Tibial nerve (tissue), 3 donors: ENCODE data around the gene PADI3.

Experiments used
- EP300 ChIP-seq, 2 donors: sonication (generic); formaldehyde crosslinking; IDR thresholded peaks; one replicate each; pipeline ENCODE4 v1.6.1; 2017; ENCODE audit warnings: antibody characterized with exemption in 2 of 2, mild to moderate bottlenecking in 1 of 2
- POLR2A ChIP-seq, 2 donors: fragments of 450-650 bp; IDR thresholded peaks; one replicate each; pipeline ENCODE4 v1.6.1; 2017; ENCODE audit warnings: antibody characterized with exemption in 2 of 2, mild to moderate bottlenecking in 2 of 2, moderate library complexity in 2 of 2

DNA sequence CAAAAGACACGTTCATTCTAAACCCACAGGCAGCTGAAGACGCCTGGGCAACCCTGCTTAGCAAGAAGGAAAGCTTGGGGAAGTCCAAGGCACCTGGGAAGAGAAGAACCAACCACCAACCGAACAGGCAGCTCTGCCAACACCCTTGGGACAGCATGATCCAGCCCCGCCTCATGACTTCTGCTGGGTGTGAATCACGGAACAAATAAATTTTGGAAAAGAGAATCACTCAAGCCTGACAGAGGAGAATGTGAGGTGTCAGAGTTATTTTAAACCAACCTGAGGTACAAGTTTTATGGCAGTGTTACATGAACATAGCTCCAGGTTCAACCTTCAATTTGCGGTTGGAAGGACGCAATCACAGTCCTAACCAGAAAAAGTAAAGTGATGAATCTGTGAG lies 49.1 kb downstream of the PADI3 start:
- no peak for TF ChIP-seq POLR2A (IDR thresholded peaks at IDR 0.05)
- no peak for TF ChIP-seq EP300 (IDR thresholded peaks at IDR 0.05)
